ENCODE results near the gene ACTA2.
A peak's percentile ranks its signal among the peaks of the same experiment; 100 is the strongest.

Gene ACTA2

DNA sequence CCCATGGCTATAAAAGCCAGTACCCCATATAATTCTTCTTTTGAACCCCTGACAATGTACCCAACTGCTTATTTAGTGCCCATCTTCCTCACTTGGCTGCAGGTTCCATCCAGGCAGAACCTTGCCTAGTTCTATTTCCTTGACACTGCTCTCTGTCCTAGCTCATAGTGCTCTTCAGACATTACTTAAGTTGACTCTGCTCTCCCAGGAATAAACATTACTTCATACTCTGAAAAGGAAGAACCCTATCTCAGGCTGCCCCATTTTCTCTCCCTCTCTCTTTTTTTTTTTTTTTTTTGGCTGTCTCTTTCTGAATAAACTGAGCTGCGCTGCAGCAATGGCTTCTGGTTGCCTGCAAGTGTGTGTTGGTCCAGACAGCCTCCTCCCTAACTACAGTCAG lies 21.0 kb downstream of the ACTA2 start:
- no peak overlapping the region for H3K27ac ChIP-seq (ENCODE audit: low read depth, low read length)
- no peak overlapping the region for H3K4me3 ChIP-seq (ENCODE audit: low read depth, low read length)
- no peaks in the 10 kb centered on the region for H3K79me1 ChIP-seq (ENCODE audit: low read length)
- DNase-seq: no peak
- H3K9ac ChIP-seq (ENCODE audit: low read length): no peak overlapping the region
- no peak overlapping the region for H3K4ac ChIP-seq (ENCODE audit: low read depth, low read length)
- no peak overlapping the region for H2AK5ac ChIP-seq (ENCODE audit: low read length)
- no peak overlapping the region for H3K14ac ChIP-seq (ENCODE audit: low read length)
- H3K27me3 ChIP-seq (ENCODE audit: insufficient read depth, low read length): no peaks in the 10 kb centered on the region
- no peak overlapping the region for H2BK12ac ChIP-seq (ENCODE audit: low read length)
- H3K79me2 ChIP-seq (ENCODE audit: control insufficient read depth, insufficient read depth, low read length, poor library complexity): no peaks in the 10 kb centered on the region
- peaks cover 0 to 3% of the 10 kb centered on the region in 2 experiments for H3K4me1 ChIP-seq (ENCODE audit: control insufficient read depth in 1 of 2, insufficient read depth in 2 of 2, low read length in 2 of 2)
- no peak overlapping the region for H4K12ac ChIP-seq (ENCODE audit: low read depth, low read length)
- H3K36me3 ChIP-seq (ENCODE audit: control insufficient read depth in 1 of 2, insufficient read depth in 2 of 2, low read length in 2 of 2): no peaks in the 10 kb centered on the region
- H2BK120ac ChIP-seq (ENCODE audit: insufficient read depth, low read length, poor library complexity): no peak overlapping the region
- H3K18ac ChIP-seq (ENCODE audit: low read length): no peak overlapping the region
- H3K4me2 ChIP-seq (ENCODE audit: low read length): no peak overlapping the region
- H3K9me3 ChIP-seq (ENCODE audit: insufficient read depth, low read depth, low read length): no peaks in the 10 kb centered on the region
- no CpG with 5 or more reads among the region's 1 CpG for WGBS (ENCODE audit: extremely low coverage, insufficient coverage, insufficient read length)
- no peak overlapping the region for H3K23ac ChIP-seq (ENCODE audit: low read length)
- no peak overlapping the region for H2BK5ac ChIP-seq (ENCODE audit: low read depth, low read length, poor library complexity)
- H4K91ac ChIP-seq (ENCODE audit: low read depth, low read length): no peak overlapping the region
- no peak overlapping the region for H4K8ac ChIP-seq (ENCODE audit: low read depth, low read length)
- H2AFZ ChIP-seq (ENCODE audit: insufficient read depth, low read length, poor library complexity): no peak overlapping the region

DNA sequence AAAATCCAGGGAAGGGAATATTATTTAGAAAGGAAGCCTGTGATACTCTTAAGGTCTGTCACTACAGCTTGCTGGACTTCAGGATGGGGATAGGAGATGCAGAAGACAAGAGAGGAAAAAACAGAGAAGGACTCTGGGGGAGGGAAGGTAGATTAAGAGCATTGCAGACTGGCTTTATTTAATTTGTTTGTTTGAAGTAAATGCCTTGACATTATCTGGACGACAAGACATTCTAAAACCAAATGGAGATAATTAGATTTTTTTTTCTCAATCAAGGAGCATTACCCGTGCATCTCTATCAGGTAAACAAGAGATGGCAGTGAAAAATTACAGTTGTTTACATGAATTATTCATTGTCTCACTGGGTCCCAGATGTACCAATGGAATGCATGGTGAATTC lies 24.3 kb downstream of the ACTA2 start:
- Histone ChIP-seq H4K12ac (ENCODE audit: low read depth, low read length) (no peak overlapping the region), H2AK5ac (ENCODE audit: low read length) (no peak overlapping the region), H3K4me1 (ENCODE audit: control insufficient read depth in 1 of 2, insufficient read depth in 2 of 2, low read length in 2 of 2) (peaks cover 0 to 3% of the 10 kb centered on the region in 2 experiments), H3K79me2 (ENCODE audit: control insufficient read depth, insufficient read depth, low read length, poor library complexity) (no peaks in the 10 kb centered on the region), H3K4ac (ENCODE audit: low read depth, low read length) (no peak overlapping the region), H2BK120ac (ENCODE audit: insufficient read depth, low read length, poor library complexity) (no peak overlapping the region), H4K8ac (ENCODE audit: low read depth, low read length) (no peak overlapping the region), H3K27ac (ENCODE audit: low read depth, low read length) (no peak overlapping the region), H2BK5ac (ENCODE audit: low read depth, low read length, poor library complexity) (no peak overlapping the region), H2AFZ (ENCODE audit: insufficient read depth, low read length, poor library complexity) (no peak overlapping the region), H3K36me3 (ENCODE audit: control insufficient read depth in 1 of 2, insufficient read depth in 2 of 2, low read length in 2 of 2) (no peaks in the 10 kb centered on the region), H3K18ac (ENCODE audit: low read length) (no peak overlapping the region), H3K9ac (ENCODE audit: low read length) (no peak overlapping the region), H4K91ac (ENCODE audit: low read depth, low read length) (no peak overlapping the region), H3K14ac (ENCODE audit: low read length) (no peak overlapping the region), H2BK12ac (ENCODE audit: low read length) (no peak overlapping the region), H3K4me2 (ENCODE audit: low read length) (no peak overlapping the region), H3K27me3 (ENCODE audit: insufficient read depth, low read length) (no peaks in the 10 kb centered on the region), H3K79me1 (ENCODE audit: low read length) (no peaks in the 10 kb centered on the region), H3K4me3 (ENCODE audit: low read depth, low read length) (no peak overlapping the region), H3K23ac (ENCODE audit: low read length) (no peak overlapping the region), H3K9me3 (ENCODE audit: insufficient read depth, low read depth, low read length) (no peaks in the 10 kb centered on the region)
- no CpG with 5 or more reads among the region's 2 CpGs for WGBS (ENCODE audit: extremely low coverage, insufficient coverage, insufficient read length)
- DNase-seq: no peak

DNA sequence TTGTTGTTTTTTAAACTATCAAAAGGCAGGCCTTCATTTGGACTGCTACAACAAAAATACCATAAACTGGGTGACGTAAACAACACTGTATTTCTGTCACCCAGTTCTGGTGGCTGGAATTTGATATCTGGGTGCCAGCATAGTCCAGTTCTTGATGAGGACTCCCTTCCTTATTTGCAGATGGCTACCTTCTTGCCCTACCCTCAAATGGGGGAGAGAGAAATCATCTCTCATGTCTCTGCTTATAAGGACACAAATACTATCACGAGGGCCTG lies 25.2 kb downstream of the ACTA2 start:
- no CpG with 5 or more reads among the region's 2 CpGs for WGBS (ENCODE audit: extremely low coverage, insufficient coverage, insufficient read length)
- H3K27ac ChIP-seq (ENCODE audit: low read depth, low read length): no peak overlapping the region
- no peaks in the 10 kb centered on the region for H3K9me3 ChIP-seq (ENCODE audit: insufficient read depth, low read depth, low read length)
- no peak overlapping the region for H3K4me3 ChIP-seq (ENCODE audit: low read depth, low read length)
- H3K79me2 ChIP-seq (ENCODE audit: control insufficient read depth, insufficient read depth, low read length, poor library complexity): no peaks in the 10 kb centered on the region
- no peak overlapping the region for H3K4ac ChIP-seq (ENCODE audit: low read depth, low read length)
- no peak overlapping the region for H3K14ac ChIP-seq (ENCODE audit: low read length)
- no peak overlapping the region for H3K4me2 ChIP-seq (ENCODE audit: low read length)
- no peak overlapping the region for H3K18ac ChIP-seq (ENCODE audit: low read length)
- H2AK5ac ChIP-seq (ENCODE audit: low read length): no peak overlapping the region
- no peaks in the 10 kb centered on the region for H3K36me3 ChIP-seq (ENCODE audit: control insufficient read depth in 1 of 2, insufficient read depth in 2 of 2, low read length in 2 of 2)
- no peak overlapping the region for H3K9ac ChIP-seq (ENCODE audit: low read length)
- no peaks in the 10 kb centered on the region for H3K27me3 ChIP-seq (ENCODE audit: insufficient read depth, low read length)
- no peak overlapping the region for H2BK5ac ChIP-seq (ENCODE audit: low read depth, low read length, poor library complexity)
- H3K4me1 ChIP-seq (ENCODE audit: control insufficient read depth in 1 of 2, insufficient read depth in 2 of 2, low read length in 2 of 2): peaks cover 0 to under 1% of the 10 kb centered on the region in 2 experiments
- no peak overlapping the region for H4K8ac ChIP-seq (ENCODE audit: low read depth, low read length)
- DNase-seq: peak; percentile 11 to 72
- no peaks in the 10 kb centered on the region for H3K79me1 ChIP-seq (ENCODE audit: low read length)
- H2AFZ ChIP-seq (ENCODE audit: insufficient read depth, low read length, poor library complexity): no peak overlapping the region
- H3K23ac ChIP-seq (ENCODE audit: low read length): no peak overlapping the region
- H4K91ac ChIP-seq (ENCODE audit: low read depth, low read length): no peak overlapping the region
- H2BK12ac ChIP-seq (ENCODE audit: low read length): no peak overlapping the region
- no peak overlapping the region for H4K12ac ChIP-seq (ENCODE audit: low read depth, low read length)
- H2BK120ac ChIP-seq (ENCODE audit: insufficient read depth, low read length, poor library complexity): no peak overlapping the region

DNA sequence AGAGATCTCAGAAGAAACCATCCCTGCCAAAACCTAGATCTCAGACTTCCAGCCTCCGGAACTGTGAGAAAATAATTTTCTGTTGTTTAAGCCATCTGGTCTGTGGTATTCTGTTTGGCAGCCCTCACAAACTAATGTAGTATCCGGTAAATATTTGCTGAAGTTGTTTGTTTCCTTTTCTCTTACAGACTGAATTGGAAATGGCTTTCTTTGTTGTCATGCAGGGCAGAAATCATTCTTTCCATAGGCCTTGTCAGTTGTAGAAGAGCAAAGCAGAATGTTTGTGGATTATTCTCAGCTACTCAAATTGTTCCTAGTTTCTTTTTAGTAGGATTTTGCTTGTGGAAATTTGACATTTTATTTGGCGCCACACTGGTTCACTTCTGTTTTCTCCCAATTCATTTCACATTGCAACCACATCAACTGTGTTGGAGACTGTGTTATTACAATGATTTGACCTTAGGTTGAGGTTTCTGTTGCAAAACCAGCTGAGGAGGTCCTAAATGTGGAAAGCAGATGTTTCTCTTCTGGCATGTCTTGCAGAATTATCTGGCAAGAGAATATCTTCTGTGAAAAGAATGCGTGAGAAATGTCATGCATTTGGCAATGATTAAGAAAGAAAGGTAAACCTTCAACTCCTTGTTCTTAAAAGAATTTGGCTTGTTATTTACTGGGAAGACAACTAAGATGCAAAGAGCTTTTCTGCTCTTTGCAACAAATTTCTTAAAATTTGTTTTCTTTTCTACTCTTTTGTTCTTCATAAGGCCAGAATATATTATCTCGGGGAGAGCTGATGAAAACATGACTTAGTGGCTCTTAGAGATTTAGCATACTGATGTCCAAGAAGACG lies 25.8 kb downstream of the ACTA2 start:
- no peak overlapping the region for H3K9ac ChIP-seq (ENCODE audit: low read length)
- H2BK5ac ChIP-seq (ENCODE audit: low read depth, low read length, poor library complexity): no peak overlapping the region
- no peaks in the 10 kb centered on the region for H3K27me3 ChIP-seq (ENCODE audit: insufficient read depth, low read length)
- no peak overlapping the region for H4K8ac ChIP-seq (ENCODE audit: low read depth, low read length)
- H3K14ac ChIP-seq (ENCODE audit: low read length): no peak overlapping the region
- H3K79me1 ChIP-seq (ENCODE audit: low read length): no peaks in the 10 kb centered on the region
- no peak overlapping the region for H4K12ac ChIP-seq (ENCODE audit: low read depth, low read length)
- no peak overlapping the region for H2AFZ ChIP-seq (ENCODE audit: insufficient read depth, low read length, poor library complexity)
- H2AK5ac ChIP-seq (ENCODE audit: low read length): no peak overlapping the region
- no peak overlapping the region for H2BK120ac ChIP-seq (ENCODE audit: insufficient read depth, low read length, poor library complexity)
- no peak overlapping the region for H2BK12ac ChIP-seq (ENCODE audit: low read length)
- no peak overlapping the region for H3K23ac ChIP-seq (ENCODE audit: low read length)
- no peaks in the 10 kb centered on the region for H3K36me3 ChIP-seq (ENCODE audit: control insufficient read depth in 1 of 2, insufficient read depth in 2 of 2, low read length in 2 of 2)
- no peak overlapping the region for H3K4me2 ChIP-seq (ENCODE audit: low read length)
- no peaks in the 10 kb centered on the region for H3K9me3 ChIP-seq (ENCODE audit: insufficient read depth, low read depth, low read length)
- H3K27ac ChIP-seq (ENCODE audit: low read depth, low read length): no peak overlapping the region
- no peak overlapping the region for H3K18ac ChIP-seq (ENCODE audit: low read length)
- no peak overlapping the region for H3K4me3 ChIP-seq (ENCODE audit: low read depth, low read length)
- no peak overlapping the region for H3K4ac ChIP-seq (ENCODE audit: low read depth, low read length)
- no peaks in the 10 kb centered on the region for H3K79me2 ChIP-seq (ENCODE audit: control insufficient read depth, insufficient read depth, low read length, poor library complexity)
- no CpG with 5 or more reads among the region's 6 CpGs for WGBS (ENCODE audit: extremely low coverage, insufficient coverage, insufficient read length)
- peak; percentile 12 to 91 for DNase-seq
- H4K91ac ChIP-seq (ENCODE audit: low read depth, low read length): no peak overlapping the region
- H3K4me1 ChIP-seq (ENCODE audit: control insufficient read depth in 1 of 2, insufficient read depth in 2 of 2, low read length in 2 of 2): no peaks in the 10 kb centered on the region

All from trophoblast cell (in vitro differentiated cells and primary cell).